HG03354 (cell line): ENCODE data around the gene ZNF774.
"Not testable (repeated sequence)": the region's sequence is repeated elsewhere in the genome, so short reads cannot be mapped to it uniquely, and the experiment has no call there.

Experiments used
- ATAC-seq: cut with Tn5 transposase; IDR thresholded peaks from one replicate; pipeline ENCODE4 v1.9.1; 2021; ENCODE audit warnings: mild to moderate bottlenecking; ENCODE audit not compliant: unreplicated experiment, poor library complexity, severe bottlenecking

ZNF774 gene

GRCh38 chr15:90386221-90386620 lies 34.1 kb downstream of the ZNF774 start:
- no peak for ATAC-seq

GRCh38 chr15:90387534-90388461 lies 35.7 kb downstream of the ZNF774 start, which contains the start of gene IQGAP1:
Gene IQGAP1 (plus strand): TSS chr15:90388242. CDS start chr15:90388342, 100 bp downstream.
- peak; percentile 91 for ATAC-seq

- peak; percentile 64 for ATAC-seq
These were observed 36.6 kb downstream of the ZNF774 start for GRCh38 chr15:90388462-90389380.

- no peak for ATAC-seq
These were observed 37.4 kb downstream of the ZNF774 start for GRCh38 chr15:90389513-90389912.

GRCh38 chr15:90393040-90393439 lies 41.0 kb downstream of the ZNF774 start:
- no peak for ATAC-seq

- ATAC-seq = no peak
These were observed 42.0 kb downstream of the ZNF774 start for GRCh38 chr15:90394074-90394473.

- ATAC-seq = no peak
These were observed 42.8 kb downstream of the ZNF774 start for GRCh38 chr15:90394748-90395442.

GRCh38 chr15:90396321-90396720 lies 44.2 kb downstream of the ZNF774 start:
- no peak for ATAC-seq

GRCh38 chr15:90400005-90400758 lies 48.1 kb downstream of the ZNF774 start:
- no peak for ATAC-seq

- ATAC-seq = peak; percentile 100
These were observed 48.8 kb downstream of the ZNF774 start for GRCh38 chr15:90400759-90401314.

- no peak for ATAC-seq
These were observed 49.4 kb downstream of the ZNF774 start for GRCh38 chr15:90401495-90401894.

- no peak for ATAC-seq
These were observed 50.1 kb downstream of the ZNF774 start for GRCh38 chr15:90402223-90402622.

GRCh38 chr15:90402767-90403166 lies 50.7 kb downstream of the ZNF774 start:
- ATAC-seq = no peak

- no peak for ATAC-seq
These were observed 53.0 kb downstream of the ZNF774 start for GRCh38 chr15:90405055-90405607.

- no peak for ATAC-seq
These were observed 55.3 kb downstream of the ZNF774 start for GRCh38 chr15:90407336-90407735.

- ATAC-seq = peak; percentile 50
These were observed 55.8 kb downstream of the ZNF774 start for GRCh38 chr15:90407871-90408317.

GRCh38 chr15:90408657-90409056 lies 56.6 kb downstream of the ZNF774 start:
- no peak for ATAC-seq

- ATAC-seq = not testable (repeated sequence)
These were observed 57.5 kb downstream of the ZNF774 start for GRCh38 chr15:90409587-90409986.
